Activated naive CD8-positive, alpha-beta T cell treated with anti-CD3 and anti-CD28 coated beads for 36 hours (primary cell): Measurements from ENCODE around the gene INTS4. TPM values are rescaled to one million over a fixed set of nuclear protein-coding genes. Genes with fewer than 3 reads are reported as not detected.
"Not testable (repeated sequence)": the region's sequence is repeated elsewhere in the genome, so short reads cannot be mapped to it uniquely, and the experiment has no call there.

Source experiments
- DNase-seq: peaks from one replicate; pipeline ENCODE4 v3.0.0; 2021
- H3K27ac Mint-ChIP-seq: one replicate; pipeline ENCODE4 v1.8.0; 2022; ENCODE audit warnings: mild to moderate bottlenecking, moderate library complexity, mixed read lengths
- H3K27me3 Mint-ChIP-seq: one replicate; pipeline ENCODE4 v1.8.0; 2022; ENCODE audit warnings: mild to moderate bottlenecking, mixed read lengths
- H3K36me3 Mint-ChIP-seq: one replicate; pipeline ENCODE4 v1.8.0; 2021; ENCODE audit warnings: mild to moderate bottlenecking, mixed read lengths
- H3K4me1 Mint-ChIP-seq: one replicate; pipeline ENCODE4 v1.8.0; 2021; ENCODE audit warnings: mixed read lengths
- H3K4me3 Mint-ChIP-seq: one replicate; pipeline ENCODE4 v1.8.0; 2022; ENCODE audit warnings: mild to moderate bottlenecking, moderate library complexity, mixed read lengths
- H3K9me3 Mint-ChIP-seq: one replicate; pipeline ENCODE4 v1.8.0; 2022; ENCODE audit warnings: mixed read lengths
- total RNA-seq, 2 experiments: library from RNA; stranded (reverse); gene quantifications; one replicate each; pipeline ENCODE4 v1.2.3, GENCODE V29; 2021

Gene INTS4
- total RNA-seq, 2 experiments from 2014 or later, result 45.2 to 46.2 TPM

GRCh38 chr11:78010304-78010703 lies 15.8 kb upstream of the INTS4 start:
- DNase-seq, result no peak
- Mint-ChIP-seq H3K4me1 (no peaks in the 10 kb centered on the region), H3K9me3 (no peaks in the 10 kb centered on the region), H3K36me3 (no peaks in the 10 kb centered on the region), H3K4me3 (no peak overlapping the region), H3K27ac (no peak overlapping the region), H3K27me3 (no peaks in the 10 kb centered on the region)

- Mint-ChIP-seq H3K27me3 (peaks cover 5% of the 10 kb centered on the region), H3K27ac (no peak overlapping the region), H3K9me3 (no peaks in the 10 kb centered on the region), H3K4me1 (no peaks in the 10 kb centered on the region), H3K4me3 (no peak overlapping the region), H3K36me3 (no peaks in the 10 kb centered on the region)
- no peak for DNase-seq
Observed at GRCh38 chr11:78009062-78009461, 14.6 kb upstream of the INTS4 start.

- Mint-ChIP-seq H3K36me3 (no peaks in the 10 kb centered on the region), H3K27me3 (peaks cover 5% of the 10 kb centered on the region), H3K4me1 (no peaks in the 10 kb centered on the region), H3K9me3 (no peaks in the 10 kb centered on the region), H3K4me3 (no peak overlapping the region), H3K27ac (no peak overlapping the region)
- DNase-seq, result peak; percentile 7
Observed at GRCh38 chr11:78000193-78000592, 5.7 kb upstream of the INTS4 start.

- H3K4me3 Mint-ChIP-seq, result no peak overlapping the region
- DNase-seq, result no peak
- H3K4me1 Mint-ChIP-seq, result peaks cover 2% of the 10 kb centered on the region
- H3K9me3 Mint-ChIP-seq, result no peaks in the 10 kb centered on the region
- peaks cover 4% of the 10 kb centered on the region for H3K27me3 Mint-ChIP-seq
- no peaks in the 10 kb centered on the region for H3K36me3 Mint-ChIP-seq
- no peak overlapping the region for H3K27ac Mint-ChIP-seq
Observed at GRCh38 chr11:77999446-78000030, 5.1 kb upstream of the INTS4 start.

- Mint-ChIP-seq H3K27me3 (no peaks in the 10 kb centered on the region), H3K36me3 (peaks cover 4% of the 10 kb centered on the region), H3K27ac (peak overlapping the region; percentile 92), H3K9me3 (no peaks in the 10 kb centered on the region), H3K4me1 (peaks cover 13% of the 10 kb centered on the region), H3K4me3 (peak overlapping the region; percentile 96)
- DNase-seq, result no peak
Observed at GRCh38 chr11:77993902-77994301, 566 bp downstream of the INTS4 start.

- Mint-ChIP-seq H3K27me3 (no peaks in the 10 kb centered on the region), H3K9me3 (no peaks in the 10 kb centered on the region), H3K4me3 (no peak overlapping the region), H3K4me1 (peaks cover 21% of the 10 kb centered on the region), H3K36me3 (peaks cover 18% of the 10 kb centered on the region), H3K27ac (no peak overlapping the region)
- DNase-seq, result no peak
Observed at GRCh38 chr11:77990981-77991380, 3.5 kb downstream of the INTS4 start.

GRCh38 chr11:77986456-77986855 lies 8.0 kb downstream of the INTS4 start:
- H3K27me3 Mint-ChIP-seq, H3K4me3 Mint-ChIP-seq, DNase-seq, H3K9me3 Mint-ChIP-seq, H3K27ac Mint-ChIP-seq: not testable (repeated sequence)
- Mint-ChIP-seq H3K4me1 (peaks cover 24% of the 10 kb centered on the region), H3K36me3 (peaks cover 35% of the 10 kb centered on the region)

- H3K36me3 Mint-ChIP-seq, result peaks cover 37% of the 10 kb centered on the region
- H3K9me3 Mint-ChIP-seq, result no peaks in the 10 kb centered on the region
- no peak overlapping the region for H3K27ac Mint-ChIP-seq
- no peak overlapping the region for H3K4me3 Mint-ChIP-seq
- no peaks in the 10 kb centered on the region for H3K27me3 Mint-ChIP-seq
- H3K4me1 Mint-ChIP-seq, result peaks cover 18% of the 10 kb centered on the region
- DNase-seq, result no peak
Observed at GRCh38 chr11:77981346-77981947, 13.0 kb downstream of the INTS4 start.

- no peaks in the 10 kb centered on the region for H3K4me1 Mint-ChIP-seq
- H3K27me3 Mint-ChIP-seq, result no peaks in the 10 kb centered on the region
- H3K9me3 Mint-ChIP-seq, result no peaks in the 10 kb centered on the region
Observed at GRCh38 chr11:77968337-77968736, 26.1 kb downstream of the INTS4 start.

GRCh38 chr11:77967753-77968152 lies 26.7 kb downstream of the INTS4 start:
- no peaks in the 10 kb centered on the region for H3K4me1 Mint-ChIP-seq
- no peak overlapping the region for H3K4me3 Mint-ChIP-seq
- H3K36me3 Mint-ChIP-seq, result peaks cover 14% of the 10 kb centered on the region
- no peaks in the 10 kb centered on the region for H3K27me3 Mint-ChIP-seq
- H3K27ac Mint-ChIP-seq, result no peak overlapping the region
- H3K9me3 Mint-ChIP-seq, result no peaks in the 10 kb centered on the region
- no peak for DNase-seq

More at GRCh38 chr11:77968337-77968736, 26.1 kb downstream of the INTS4 start:
- Mint-ChIP-seq H3K4me3 (no peak overlapping the region), H3K36me3 (peaks cover 19% of the 10 kb centered on the region), H3K27ac (no peak overlapping the region)
- DNase-seq, result no peak

- Mint-ChIP-seq H3K4me1 (no peaks in the 10 kb centered on the region), H3K27ac (no peak overlapping the region)
Observed at GRCh38 chr11:77967121-77967520, 27.3 kb downstream of the INTS4 start.

GRCh38 chr11:77966338-77966737 lies 28.1 kb downstream of the INTS4 start:
- H3K4me3 Mint-ChIP-seq, result no peak overlapping the region
- H3K9me3 Mint-ChIP-seq, result no peaks in the 10 kb centered on the region
- H3K27me3 Mint-ChIP-seq, result no peaks in the 10 kb centered on the region
- H3K27ac Mint-ChIP-seq, result no peak overlapping the region
- H3K4me1 Mint-ChIP-seq, result no peaks in the 10 kb centered on the region
- peaks cover 9% of the 10 kb centered on the region for H3K36me3 Mint-ChIP-seq
- no peak for DNase-seq

More at GRCh38 chr11:77967121-77967520, 27.3 kb downstream of the INTS4 start:
- Mint-ChIP-seq H3K27me3 (no peaks in the 10 kb centered on the region), H3K4me3 (no peak overlapping the region), H3K9me3 (no peaks in the 10 kb centered on the region), H3K36me3 (peaks cover 13% of the 10 kb centered on the region)
- no peak for DNase-seq

GRCh38 chr11:77959434-77959833 lies 35.0 kb downstream of the INTS4 start:
- Mint-ChIP-seq H3K9me3 (no peaks in the 10 kb centered on the region), H3K27me3 (no peaks in the 10 kb centered on the region), H3K4me3 (no peak overlapping the region), H3K36me3 (peaks cover 6% of the 10 kb centered on the region), H3K4me1 (no peaks in the 10 kb centered on the region), H3K27ac (no peak overlapping the region)
- DNase-seq, result no peak

- not testable (repeated sequence) for H3K9me3 Mint-ChIP-seq, H3K4me1 Mint-ChIP-seq, H3K4me3 Mint-ChIP-seq, H3K27ac Mint-ChIP-seq, H3K27me3 Mint-ChIP-seq, DNase-seq
- peaks cover 10% of the 10 kb centered on the region for H3K36me3 Mint-ChIP-seq
Observed at GRCh38 chr11:77958583-77959177, 35.8 kb downstream of the INTS4 start.

GRCh38 chr11:77943296-77943695 lies 51.2 kb downstream of the INTS4 start:
- not testable (repeated sequence) for H3K4me3 Mint-ChIP-seq, H3K9me3 Mint-ChIP-seq, H3K27me3 Mint-ChIP-seq, DNase-seq, H3K4me1 Mint-ChIP-seq, H3K27ac Mint-ChIP-seq
- peaks cover 23% of the 10 kb centered on the region for H3K36me3 Mint-ChIP-seq

GRCh38 chr11:77942465-77942864 lies 52.0 kb downstream of the INTS4 start:
- H3K27ac Mint-ChIP-seq, H3K27me3 Mint-ChIP-seq, DNase-seq, H3K4me1 Mint-ChIP-seq, H3K9me3 Mint-ChIP-seq, H3K4me3 Mint-ChIP-seq: not testable (repeated sequence)
- H3K36me3 Mint-ChIP-seq, result peaks cover 16% of the 10 kb centered on the region
